GM19023 (cell line): Measurements from ENCODE around the gene SARM1.

ENCODE experiments used
- ATAC-seq: cut with Tn5 transposase; IDR thresholded peaks from one replicate; pipeline ENCODE4 v1.9.1; 2021; ENCODE audit warnings: mild to moderate bottlenecking, moderate library complexity; ENCODE audit not compliant: unreplicated experiment

Gene SARM1

DNA sequence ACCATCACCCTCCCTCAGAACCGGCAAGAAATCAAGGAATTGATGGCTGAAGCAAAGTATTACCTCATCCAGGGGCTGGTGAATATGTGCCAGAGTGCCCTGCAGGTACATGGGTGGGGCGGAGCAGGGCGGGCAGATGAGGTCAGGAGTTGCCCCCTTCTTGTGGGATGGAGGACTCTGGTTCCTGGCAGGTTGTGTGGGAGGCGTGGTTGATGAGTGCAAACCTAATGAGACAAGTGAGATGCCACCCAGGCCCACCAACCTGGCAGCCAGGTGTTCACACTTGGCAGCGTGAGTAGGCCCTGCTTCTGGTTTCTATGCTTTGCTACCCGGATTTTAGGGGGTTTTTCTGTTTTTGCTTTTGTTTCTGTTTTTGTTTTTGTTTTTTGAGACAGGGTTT is 31.1 kb upstream of the SARM1 start:
- ATAC-seq: no peak

DNA sequence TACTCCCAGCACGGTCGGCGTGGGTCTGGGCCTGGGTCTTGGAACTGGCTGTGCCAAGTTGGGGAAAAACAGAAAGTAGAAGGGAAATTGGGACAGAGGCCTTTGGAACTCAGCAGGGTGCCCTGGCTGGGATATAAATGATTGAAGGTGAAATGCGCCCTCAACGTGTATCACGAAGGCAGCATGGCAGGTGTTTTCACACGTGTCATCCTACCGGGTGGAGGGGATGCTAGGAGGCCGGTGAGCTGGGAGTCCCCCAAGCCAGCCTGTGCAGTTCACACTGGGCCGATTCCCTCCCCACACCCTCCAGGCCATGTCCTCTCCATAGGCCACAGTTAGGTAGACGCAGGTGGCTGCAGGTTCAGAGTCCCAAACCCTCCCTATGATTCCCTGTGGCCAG is 30.0 kb upstream of the SARM1 start:
- no peak for ATAC-seq

DNA sequence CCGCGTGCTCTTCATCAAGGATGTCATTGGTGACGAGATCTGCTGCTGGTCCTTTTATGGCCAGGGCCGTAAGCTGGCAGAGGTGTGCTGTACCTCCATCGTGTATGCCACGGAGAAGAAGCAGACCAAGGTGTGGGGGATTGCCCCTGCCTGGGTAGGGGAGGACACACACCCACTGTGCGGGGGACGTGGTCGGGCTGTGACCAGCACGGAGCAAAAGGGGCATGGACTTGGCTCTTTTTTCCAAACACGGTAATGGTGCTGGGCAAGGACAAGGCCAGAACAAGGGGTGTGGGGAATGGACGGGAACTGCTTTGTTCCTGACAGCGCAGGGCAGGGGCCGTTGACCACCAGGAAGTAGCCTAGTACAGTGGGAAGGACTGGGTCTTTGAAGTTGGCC is 29.2 kb upstream of the SARM1 start:
- no peak for ATAC-seq

DNA sequence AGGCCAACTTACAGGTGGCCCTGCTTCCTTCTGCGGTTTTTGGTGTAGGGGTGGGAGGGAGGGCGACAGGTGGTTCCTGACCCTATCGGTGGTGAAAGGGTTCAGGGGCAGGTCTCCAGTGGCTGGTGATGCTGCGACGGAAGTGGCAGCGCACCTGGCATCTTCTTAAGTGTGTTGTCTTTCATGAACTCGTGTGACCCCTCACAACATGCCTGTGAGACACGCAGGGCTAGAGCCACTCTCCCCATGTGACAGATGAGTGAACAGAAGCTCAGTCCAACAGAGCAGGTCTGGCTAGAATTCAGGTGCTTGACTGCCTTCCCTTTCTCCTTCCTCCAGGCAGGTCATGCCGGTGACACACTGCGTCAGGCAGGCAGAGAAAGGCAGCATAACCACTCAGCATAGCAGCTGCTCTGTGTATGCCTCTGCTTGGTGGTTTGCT is 28.0 kb upstream of the SARM1 start:
- ATAC-seq: no peak

DNA sequence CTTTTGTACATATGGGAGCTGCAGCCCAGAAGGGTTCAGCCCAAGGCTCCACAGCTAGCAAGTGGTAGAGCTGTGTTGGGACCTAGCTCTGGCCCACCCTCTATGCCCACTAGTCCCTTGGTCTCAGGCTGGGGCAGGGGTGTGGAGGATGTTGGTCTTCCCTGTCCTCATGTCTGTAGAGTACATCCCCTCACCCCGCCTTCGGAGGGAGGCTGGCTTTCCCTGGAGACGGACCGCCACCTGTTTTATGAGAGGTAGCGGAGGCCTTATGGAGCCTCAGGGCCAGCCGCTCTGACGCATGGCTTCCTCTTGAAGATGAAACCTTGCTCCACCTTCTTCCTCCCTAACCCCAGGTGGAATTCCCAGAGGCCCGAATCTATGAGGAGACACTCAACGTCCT is 27.5 kb upstream of the SARM1 start:
- ATAC-seq: no peak

DNA sequence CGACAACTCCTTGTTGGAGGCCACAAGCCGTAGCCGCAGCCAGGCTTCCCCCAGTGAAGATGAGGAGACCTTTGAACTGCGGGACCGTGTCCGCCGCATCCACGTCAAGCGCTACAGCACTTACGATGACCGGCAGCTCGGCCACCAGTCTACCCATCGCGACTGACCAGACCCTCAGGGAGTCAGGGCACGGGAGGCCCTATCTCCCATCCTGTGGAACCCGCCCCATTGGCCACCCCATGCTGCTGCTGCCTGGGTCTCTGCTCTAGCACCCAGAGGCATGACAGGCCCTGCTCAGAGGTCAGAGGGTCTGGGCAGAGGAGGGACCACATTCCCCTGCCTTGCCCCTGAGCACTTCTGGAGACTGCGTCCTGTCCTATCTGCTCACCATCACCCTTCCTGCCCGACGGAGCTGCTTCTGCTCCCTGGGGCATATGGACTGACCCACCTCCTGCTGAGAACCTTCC is 27.0 kb upstream of the SARM1 start:
- no peak for ATAC-seq

DNA sequence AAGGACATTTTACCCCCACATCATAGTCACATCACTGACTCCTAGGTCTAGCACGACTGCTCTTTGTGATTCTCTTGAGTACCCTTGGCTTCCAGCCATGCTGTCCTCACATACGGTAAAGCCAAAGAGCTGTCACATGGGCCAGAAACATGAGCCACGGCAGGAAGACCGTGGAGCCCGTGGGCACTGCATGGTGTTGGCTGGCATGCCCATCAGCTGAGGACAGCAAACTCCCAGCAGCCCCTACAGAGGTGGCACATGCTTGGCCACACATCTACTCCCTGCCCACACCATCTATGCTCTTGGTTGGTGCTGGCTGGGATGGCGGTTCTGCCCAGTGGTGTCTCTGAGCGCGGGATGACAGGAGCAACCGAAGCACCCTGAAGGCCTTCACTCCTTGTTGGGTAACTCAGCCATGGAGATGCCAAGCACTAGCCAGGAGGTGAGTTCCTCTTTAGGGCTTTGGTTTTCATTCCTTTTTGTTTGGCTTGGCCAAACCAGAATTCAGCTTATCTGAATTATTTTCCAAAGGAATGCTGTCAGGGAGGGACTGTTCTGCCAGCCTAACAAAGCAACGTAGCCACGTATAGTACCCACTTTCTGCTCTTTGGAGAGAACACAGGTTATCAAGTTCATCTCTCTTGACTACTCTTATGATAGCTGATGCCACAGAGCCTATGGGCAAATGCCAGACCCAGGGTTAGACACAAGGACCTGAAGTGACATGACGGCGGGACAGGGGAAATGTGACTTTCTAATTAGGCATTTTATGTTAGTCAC is 25.9 kb upstream of the SARM1 start:
- ATAC-seq: no peak

DNA sequence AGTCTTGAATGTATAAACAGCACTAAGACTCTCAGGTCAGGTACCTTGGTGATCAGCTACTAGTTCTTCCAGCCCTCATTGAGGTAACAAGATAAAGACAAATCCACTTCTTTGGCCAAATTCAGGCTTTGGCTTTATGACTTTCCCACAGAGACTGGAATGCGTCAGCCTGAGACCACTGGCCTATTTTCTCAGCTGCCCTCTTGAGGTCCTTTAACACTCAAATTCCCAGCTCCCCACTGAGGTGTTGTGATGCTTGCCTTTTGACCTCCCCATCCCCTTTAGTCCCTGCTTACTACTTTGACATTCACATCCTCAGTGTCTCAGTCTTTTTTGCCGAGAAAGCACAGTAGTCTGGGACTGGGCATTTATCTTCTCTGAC is 25.3 kb upstream of the SARM1 start:
- no peak for ATAC-seq

DNA sequence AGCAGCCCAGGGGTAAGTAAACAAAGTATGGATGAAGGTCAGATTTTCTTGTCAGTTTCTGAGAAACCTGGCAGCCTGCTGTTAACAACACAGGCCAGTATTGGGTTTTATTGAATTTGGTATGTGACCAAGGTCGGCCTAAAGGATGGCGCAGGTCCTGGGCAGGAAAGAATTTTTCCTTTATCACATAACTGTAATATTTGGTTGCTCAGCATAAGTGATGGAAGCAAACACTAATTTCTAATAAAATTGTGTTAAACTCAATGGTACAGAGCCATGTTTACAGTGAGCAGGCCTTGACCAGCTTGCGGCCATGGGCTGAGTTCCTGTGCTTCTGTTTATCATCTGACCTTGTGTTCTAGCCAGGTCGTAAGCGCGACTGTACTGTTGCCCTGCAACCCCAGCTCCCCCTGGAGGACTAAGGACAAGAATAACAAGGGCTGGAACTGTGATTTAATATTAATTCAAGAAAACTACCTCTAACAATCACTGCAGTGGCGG is 24.7 kb upstream of the SARM1 start:
- no peak for ATAC-seq

DNA sequence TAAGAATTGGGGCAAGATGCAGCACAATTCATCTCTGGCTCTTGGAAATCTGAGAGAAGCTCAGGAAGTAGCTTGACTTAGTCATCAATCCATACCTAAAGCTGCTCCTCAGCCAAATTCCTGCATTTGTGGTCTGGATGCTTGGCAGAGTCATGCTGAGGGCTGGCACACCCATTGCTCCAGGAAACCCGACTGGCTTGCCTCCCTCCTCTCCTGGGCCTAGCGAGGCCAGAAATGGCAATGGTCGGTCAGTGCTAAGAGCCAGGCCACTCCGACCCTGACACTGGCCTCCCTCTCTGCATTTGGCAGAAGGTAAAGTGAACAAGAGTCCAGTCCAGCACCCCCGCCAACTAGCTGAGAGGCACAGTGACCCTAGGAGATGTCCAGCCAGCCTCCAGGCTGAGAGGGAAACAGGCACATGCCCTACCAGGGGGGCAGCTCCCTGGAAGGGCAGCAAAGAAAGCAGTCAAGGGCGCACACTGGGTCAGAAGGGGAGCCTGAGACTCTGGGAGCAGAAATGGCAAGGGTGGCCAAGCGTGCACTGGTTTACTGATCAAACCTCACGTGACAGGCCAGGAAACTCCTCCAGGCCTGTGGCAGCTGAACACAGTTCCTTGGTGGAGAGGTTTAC is 24.1 kb upstream of the SARM1 start:
- ATAC-seq: no peak

DNA sequence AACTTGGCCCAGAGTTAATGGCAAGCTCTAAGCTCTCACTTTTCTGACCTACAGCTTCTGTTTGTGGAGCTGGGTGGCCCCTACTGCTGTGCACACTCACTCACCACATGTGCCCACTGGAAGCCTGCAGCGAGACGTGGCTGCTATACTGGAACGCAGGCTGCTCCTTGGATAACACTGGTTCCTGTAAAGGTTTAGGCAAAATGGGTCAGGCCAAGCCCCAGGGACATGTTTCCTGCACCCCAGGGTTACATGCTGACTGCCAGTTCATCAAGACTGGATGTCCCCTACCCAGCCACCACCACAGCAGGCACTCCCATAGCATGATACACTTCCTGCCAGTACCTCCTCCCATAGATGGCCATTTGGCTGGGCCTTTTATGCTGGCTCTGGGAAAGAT is 22.5 kb upstream of the SARM1 start:
- no peak for ATAC-seq

DNA sequence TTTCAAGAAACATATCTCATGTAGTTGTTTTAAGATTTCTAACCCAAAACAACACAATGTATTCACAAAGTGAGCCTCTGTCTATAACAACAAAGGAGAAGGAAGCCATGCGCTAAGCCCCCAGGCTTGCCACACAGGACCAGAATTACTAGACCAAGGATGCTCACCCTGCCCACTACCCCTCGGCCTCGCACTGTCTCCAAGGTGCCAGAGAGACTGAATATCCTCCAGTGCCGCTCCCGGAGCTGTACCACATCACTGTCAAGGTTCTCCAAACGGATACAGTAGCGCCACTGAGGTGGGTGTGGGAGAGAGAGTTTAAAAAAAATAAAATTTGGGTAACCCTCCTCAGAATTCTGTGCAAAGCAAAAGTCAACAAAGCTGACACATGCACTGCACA is 21.2 kb upstream of the SARM1 start:
- ATAC-seq: no peak

DNA sequence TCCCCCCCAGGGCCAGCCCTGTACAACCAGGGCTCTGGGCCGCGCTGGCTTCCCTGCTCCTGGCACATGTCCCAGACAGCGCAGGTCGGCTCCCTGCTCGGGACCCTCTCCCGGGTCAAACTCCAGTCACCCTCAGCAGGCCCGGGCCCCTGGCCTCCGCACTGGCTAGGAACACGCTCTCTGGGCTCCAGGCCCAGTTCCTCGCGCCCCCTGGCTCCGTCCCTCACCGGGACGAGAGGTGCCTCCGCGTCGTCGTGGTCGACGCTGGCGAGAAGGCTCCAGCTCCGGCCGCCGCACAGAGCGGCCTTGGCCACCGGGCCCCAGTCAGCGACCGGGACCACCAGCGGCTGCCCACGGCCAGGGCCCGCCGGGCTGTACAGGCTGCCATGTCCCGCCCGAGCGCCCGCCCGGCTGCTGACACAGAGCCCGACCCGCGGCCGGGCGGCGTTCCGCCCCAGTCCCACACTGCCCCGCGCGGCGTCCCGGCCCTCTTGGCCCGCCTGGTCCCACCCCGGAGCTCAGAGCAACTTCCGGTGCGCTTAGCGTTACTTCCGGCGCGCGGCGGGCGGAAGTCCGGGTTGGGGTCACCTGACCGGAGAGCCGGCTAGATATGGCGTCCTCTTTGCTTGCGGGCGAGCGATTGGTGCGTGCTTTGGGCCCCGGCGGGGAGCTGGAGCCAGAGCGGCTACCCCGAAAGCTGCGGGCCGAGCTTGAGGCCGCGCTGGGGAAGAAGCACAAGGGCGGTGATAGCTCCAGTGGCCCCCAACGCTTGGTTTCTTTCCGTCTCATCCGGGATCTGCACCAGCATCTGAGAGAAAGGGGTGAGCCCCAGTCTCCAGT is 14.2 kb upstream of the SARM1 start, which contains the start of gene POLDIP2:
POLDIP2 (minus strand) TSS at position 467 of the 840 bp plus-strand sequence; CDS start at position 388, 79 bp downstream.
- ATAC-seq: peak; percentile 95

DNA sequence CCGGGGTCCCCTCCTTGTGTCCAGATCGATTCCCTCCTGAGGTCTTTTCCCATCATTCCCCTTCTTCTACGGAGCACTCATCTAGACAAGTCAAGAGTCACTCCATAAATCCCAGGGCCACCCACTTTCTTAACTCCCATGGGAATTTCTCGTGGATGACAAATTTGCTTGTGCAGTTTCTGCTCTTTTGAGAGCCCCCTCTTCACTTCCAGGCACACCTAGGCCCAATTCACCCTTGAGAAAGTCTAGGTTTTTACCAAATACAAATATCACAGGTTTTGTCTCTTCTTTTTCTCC is 13.6 kb upstream of the SARM1 start:
- ATAC-seq: no peak

DNA sequence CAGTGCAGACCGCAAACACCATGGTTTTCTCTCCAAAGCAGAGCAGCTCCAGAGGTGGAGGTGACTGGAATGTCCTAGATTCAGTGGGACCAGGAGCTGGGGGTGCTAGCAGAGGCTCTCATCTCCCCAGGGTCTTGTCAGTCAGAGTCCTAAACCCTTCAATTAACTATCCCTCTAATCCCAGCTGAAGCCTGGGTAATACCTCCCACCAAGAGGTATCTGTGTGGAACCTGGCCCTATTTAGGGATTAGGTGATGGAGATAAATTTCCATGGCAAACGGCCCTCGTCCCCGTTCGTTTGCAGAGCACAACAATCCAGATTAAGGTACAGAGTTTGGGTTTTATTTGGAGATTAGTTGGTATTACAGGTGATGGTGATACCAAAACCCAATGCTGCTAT is 8.3 kb upstream of the SARM1 start:
- ATAC-seq: no peak

DNA sequence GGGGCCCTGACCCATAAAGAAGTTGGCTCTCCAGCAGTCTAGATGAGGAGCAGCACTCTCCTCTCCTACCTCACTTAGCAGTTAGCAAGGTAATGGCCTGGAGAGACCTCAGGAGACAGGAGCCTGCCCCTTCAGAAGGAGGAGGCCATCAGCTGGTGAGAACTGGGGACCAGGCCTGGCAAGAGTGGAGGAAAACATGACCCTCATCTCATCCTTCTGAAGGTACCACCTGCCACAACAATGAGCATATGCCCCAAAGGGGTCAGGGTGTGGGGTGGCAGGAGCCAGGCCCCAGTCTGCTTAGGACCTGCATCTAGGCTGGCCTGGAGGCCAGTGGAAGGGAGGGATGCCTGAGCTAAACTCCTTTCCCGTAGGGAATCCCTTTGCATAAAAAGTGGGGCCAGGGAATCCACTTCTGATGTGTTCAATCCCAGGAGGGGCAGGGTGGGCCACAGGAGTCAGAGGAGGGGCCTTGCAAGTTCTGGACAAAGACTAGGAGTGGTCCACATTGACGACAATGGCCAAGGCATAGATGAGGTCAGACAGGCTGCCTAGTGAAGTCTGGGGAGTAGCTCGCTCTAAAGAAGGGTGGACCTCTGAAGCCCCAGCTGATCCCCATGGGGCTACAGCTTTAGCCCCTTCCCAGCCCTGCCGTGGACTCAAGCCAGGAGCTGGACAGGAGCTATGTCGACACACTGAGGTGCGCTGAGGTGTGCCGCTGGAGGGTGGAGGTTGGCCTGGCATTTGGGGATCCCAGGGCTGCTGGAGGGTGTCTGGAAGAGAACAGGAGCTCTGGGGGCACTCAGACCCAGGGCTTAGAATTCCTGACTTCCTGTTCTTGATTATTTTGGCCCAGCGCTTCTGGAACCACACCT is 7.5 kb upstream of the SARM1 start:
- no peak for ATAC-seq

DNA sequence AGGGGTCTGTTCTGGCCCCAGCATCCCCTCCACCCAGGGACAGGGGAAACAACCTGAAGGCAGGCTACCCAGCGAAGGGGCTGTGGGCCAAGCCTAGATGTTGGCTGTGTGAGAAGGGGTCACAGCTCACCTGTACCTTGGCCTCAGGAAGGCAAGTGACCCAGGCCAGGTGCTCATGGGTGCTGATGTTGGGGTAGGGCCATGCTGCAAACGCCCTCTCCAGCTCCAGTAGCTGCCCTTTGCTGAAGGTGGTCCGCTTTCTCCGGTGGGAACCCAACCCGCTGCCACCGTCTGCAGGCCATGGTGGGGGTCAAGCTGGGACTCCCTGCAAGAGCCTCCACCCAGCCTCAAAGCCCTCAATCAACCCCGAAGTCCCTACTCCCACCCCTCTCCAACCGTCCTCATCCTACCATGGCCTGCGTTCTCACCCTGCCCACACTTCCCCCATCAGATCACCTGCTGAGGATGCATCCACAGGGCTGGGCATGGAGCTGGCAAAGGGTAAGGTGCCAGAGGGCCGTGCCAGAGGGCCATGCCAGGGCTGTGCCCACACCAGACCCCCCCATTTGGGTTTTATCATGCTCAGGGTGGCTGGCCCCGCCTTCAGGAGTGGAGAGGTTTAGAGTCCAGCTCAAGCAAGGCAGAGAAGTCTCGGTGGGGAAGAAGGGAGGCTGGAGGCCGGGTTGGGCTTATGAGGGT is 6.7 kb upstream of the SARM1 start, which contains the start of gene SEBOX:
SEBOX (minus strand) TSS at position 535 of the 699 bp plus-strand sequence; CDS start at position 487, 48 bp downstream.
- no peak for ATAC-seq

DNA sequence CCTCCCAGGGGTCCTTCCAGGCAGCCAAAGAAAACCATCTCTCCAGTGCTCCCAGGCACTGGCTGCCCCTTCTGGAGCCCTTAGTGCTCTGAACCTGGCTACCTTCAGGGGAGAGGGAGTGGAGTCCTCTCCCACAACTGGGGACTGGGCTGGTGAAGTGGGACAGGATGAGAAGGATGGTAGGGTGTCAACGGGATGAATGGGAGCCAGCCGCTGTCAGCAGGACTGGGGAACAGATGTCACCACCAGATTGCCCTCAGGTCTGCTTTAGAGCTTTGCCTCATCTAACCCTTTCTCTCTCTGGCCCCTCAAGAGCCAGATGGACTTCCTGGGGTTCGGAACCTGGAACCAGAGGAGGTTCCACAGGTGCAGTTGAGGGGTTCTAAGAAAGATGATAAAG is 6.0 kb upstream of the SARM1 start:
- no peak for ATAC-seq

DNA sequence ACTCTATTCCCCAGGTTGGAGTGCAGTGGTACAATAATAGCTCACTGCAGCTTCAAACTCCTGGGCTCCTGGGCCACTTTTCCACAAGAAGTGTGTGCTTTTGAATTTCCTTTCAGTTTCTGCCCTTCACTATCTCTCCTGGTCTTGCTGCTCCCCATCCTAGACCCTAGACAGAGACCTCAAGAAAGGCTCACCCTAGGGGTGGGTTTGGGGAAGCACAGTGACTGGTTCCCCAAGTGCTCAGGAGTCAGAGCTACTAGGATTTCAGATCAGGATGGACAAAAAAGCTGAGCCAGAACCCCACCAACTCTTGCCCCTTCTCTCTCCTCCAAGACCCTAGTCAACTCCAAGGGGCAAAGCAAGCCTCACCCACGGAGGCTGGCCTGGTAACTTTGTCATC is 4.9 kb upstream of the SARM1 start:
- no peak for ATAC-seq
